ENCODE measurements around the gene SESN1.

DNA sequence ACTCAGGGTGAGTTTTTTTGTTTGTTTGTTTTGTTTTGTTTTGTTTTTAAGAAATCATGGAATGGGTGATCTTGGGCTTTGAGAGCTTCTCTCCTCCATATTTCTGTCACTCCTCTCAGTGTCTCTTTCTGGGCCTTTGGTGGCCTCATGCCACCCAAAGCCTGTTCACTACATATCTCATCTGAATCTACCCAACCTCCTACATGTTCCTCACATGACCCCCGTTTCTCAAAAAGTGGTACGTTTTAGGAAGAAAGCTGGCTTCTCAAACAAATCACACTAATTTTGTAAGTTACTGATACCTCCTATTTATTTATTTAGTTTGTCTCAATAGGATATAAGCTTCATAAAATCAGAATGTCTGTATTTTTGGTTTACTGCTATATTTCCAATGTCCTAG, 80.0 kb downstream of the SESN1 start:
- TF ChIP-seq POLR2AphosphoS5 (IDR thresholded peaks at IDR 0.05; ENCODE audit: low read depth, low read length) (no peak), POLR2A (IDR thresholded peaks at IDR 0.05; ENCODE audit: low read depth, low read length) (no peak)

Measured in GM12892 (cell line).